MM.1S (cell line): Measurements from ENCODE around the gene GPT2.

ENCODE experiments used
- CTCF ChIP-seq: fragments of 300-600 bp; sonication (generic); IDR thresholded peaks from 2 replicates; pipeline ENCODE4 v1.5.1; 2016; ENCODE audit warnings: antibody characterized with exemption, low read length, mixed read lengths
- EZH2phosphoT487 ChIP-seq: fragments of 300-600 bp; sonication (generic); IDR thresholded peaks from 2 replicates; pipeline ENCODE4 v1.6.1; 2018; ENCODE audit warnings: antibody characterized with exemption, low read length

- TF ChIP-seq CTCF (no peak), EZH2phosphoT487 (no peak)
Measured at GRCh38 chr16:46889942-46890300, 5.8 kb downstream of the GPT2 start.
